Measurements from ENCODE around the gene SCAMP4.

The SCAMP4 gene

GRCh38 chr19:1959928-1960589 is 54.9 kb downstream of the SCAMP4 start:
- Histone ChIP-seq H3F3A (ENCODE audit: insufficient read depth, low read length) (no peaks in the 10 kb centered on the region), H3K27ac (ENCODE audit: low read depth, low read length, poor library complexity, severe bottlenecking) (no peak overlapping the region), H3K9me2 (ENCODE audit: low read depth, low read length) (no peaks in the 10 kb centered on the region), H3K27me3 (ENCODE audit: insufficient read depth, low read length) (no peaks in the 10 kb centered on the region), H3K36me3 (ENCODE audit: insufficient read depth, low read length) (peaks cover 16% of the 10 kb centered on the region), H3K9ac (ENCODE audit: low read length) (no peak overlapping the region), H4K20me1 (ENCODE audit: insufficient read depth, low read length) (no peaks in the 10 kb centered on the region), H3K4me2 (ENCODE audit: low read length) (no peak overlapping the region; the same call in 1 of the 2 replicates), H3K9me3 (ENCODE audit: low read length) (no peaks in the 10 kb centered on the region), H3K79me2 (ENCODE audit: insufficient read depth, low read length) (no peaks in the 10 kb centered on the region), H3K4me3 (ENCODE audit: low read depth, low read length, poor library complexity, severe bottlenecking) (no peak overlapping the region), H2AFZ (ENCODE audit: low read length) (no peak overlapping the region), H3K4me1 (ENCODE audit: insufficient read depth, low read length, severe bottlenecking) (peaks cover 11% of the 10 kb centered on the region)
- TF ChIP-seq, protein P1, sequence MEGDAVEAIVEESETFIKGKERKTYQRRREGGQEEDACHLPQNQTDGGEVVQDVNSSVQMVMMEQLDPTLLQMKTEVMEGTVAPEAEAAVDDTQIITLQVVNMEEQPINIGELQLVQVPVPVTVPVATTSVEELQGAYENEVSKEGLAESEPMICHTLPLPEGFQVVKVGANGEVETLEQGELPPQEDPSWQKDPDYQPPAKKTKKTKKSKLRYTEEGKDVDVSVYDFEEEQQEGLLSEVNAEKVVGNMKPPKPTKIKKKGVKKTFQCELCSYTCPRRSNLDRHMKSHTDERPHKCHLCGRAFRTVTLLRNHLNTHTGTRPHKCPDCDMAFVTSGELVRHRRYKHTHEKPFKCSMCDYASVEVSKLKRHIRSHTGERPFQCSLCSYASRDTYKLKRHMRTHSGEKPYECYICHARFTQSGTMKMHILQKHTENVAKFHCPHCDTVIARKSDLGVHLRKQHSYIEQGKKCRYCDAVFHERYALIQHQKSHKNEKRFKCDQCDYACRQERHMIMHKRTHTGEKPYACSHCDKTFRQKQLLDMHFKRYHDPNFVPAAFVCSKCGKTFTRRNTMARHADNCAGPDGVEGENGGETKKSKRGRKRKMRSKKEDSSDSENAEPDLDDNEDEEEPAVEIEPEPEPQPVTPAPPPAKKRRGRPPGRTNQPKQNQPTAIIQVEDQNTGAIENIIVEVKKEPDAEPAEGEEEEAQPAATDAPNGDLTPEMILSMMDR (IDR thresholded peaks at IDR 0.05; ENCODE audit: low read length): no peak
- TF ChIP-seq EZH2 (IDR thresholded peaks at IDR 0.05; ENCODE audit: borderline replicate concordance, low read length): no peak

DNA sequence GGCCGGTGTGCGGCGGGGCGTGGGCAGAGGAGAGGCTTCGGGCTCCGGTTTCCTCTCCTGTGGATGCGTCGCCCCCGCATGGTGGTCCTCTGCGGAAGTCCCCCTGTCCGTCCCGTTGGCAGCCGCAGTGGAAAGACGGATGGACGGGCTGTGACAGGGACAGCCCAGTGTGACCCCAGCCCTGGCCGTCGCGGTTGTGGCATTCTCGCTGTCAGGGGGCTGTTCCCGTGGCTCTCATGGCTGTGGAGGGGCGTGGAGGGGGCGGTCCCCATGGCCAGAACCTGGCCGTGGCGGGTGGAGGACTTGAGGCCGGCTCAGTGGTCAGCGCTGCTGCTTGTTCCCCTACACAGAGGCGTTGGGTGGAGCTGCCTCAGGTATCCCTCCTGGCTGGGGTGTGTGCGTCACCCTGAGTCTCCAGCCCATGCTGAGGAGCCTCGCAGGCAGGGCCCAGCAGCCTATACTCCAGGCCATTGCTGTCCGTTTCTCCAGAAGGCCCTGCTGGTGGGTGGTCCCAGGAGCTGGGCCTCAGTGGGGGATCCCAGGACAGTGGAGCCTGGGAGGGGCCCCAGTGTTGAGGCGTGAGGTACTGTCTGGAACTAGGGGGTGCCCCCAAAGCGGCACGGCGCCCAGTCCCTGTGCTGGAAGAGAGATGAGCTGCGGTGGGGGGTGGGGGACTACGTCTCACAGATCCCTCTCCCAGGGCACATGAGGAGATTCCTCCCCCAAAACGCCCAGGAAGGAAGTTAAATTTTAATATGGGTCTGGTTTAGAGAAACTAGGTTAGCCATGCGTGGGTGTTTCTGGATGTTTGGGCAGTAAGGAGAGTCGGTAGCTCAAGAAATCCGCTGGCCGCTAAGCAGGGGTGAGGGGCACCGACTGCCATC is 56.0 kb downstream of the SCAMP4 start:
- no peaks in the 10 kb centered on the region for H4K20me1 ChIP-seq (ENCODE audit: insufficient read depth, low read length)
- H3K4me3 ChIP-seq (ENCODE audit: low read depth, low read length, poor library complexity, severe bottlenecking): no peak overlapping the region
- peaks cover 11% of the 10 kb centered on the region for H3K4me1 ChIP-seq (ENCODE audit: insufficient read depth, low read length, severe bottlenecking)
- H3K9me2 ChIP-seq (ENCODE audit: low read depth, low read length): no peaks in the 10 kb centered on the region
- H2AFZ ChIP-seq (ENCODE audit: low read length): no peak overlapping the region
- peaks cover 16% of the 10 kb centered on the region for H3K36me3 ChIP-seq (ENCODE audit: insufficient read depth, low read length)
- H3K9me3 ChIP-seq (ENCODE audit: low read length): no peaks in the 10 kb centered on the region
- H3K27me3 ChIP-seq (ENCODE audit: insufficient read depth, low read length): no peaks in the 10 kb centered on the region
- H3K27ac ChIP-seq (ENCODE audit: low read depth, low read length, poor library complexity, severe bottlenecking): no peak overlapping the region
- no peaks in the 10 kb centered on the region for H3K79me2 ChIP-seq (ENCODE audit: insufficient read depth, low read length)
- no peak overlapping the region for H3K9ac ChIP-seq (ENCODE audit: low read length)
- no peak for TF ChIP-seq EZH2 (IDR thresholded peaks at IDR 0.05; ENCODE audit: borderline replicate concordance, low read length)
- TF ChIP-seq, protein P1 (IDR thresholded peaks at IDR 0.05; ENCODE audit: low read length): no peak
- H3K4me2 ChIP-seq (ENCODE audit: low read length): no peak overlapping the region
- H3F3A ChIP-seq (ENCODE audit: insufficient read depth, low read length): no peaks in the 10 kb centered on the region

GRCh38 chr19:1962674-1963073 is 57.5 kb downstream of the SCAMP4 start:
- peaks cover 16% of the 10 kb centered on the region for H3K36me3 ChIP-seq (ENCODE audit: insufficient read depth, low read length)
- H3K27me3 ChIP-seq (ENCODE audit: insufficient read depth, low read length): no peaks in the 10 kb centered on the region
- H2AFZ ChIP-seq (ENCODE audit: low read length): no peak overlapping the region
- H3K4me2 ChIP-seq (ENCODE audit: low read length): no peak overlapping the region
- H3K27ac ChIP-seq (ENCODE audit: low read depth, low read length, poor library complexity, severe bottlenecking): no peak overlapping the region
- H4K20me1 ChIP-seq (ENCODE audit: insufficient read depth, low read length): no peaks in the 10 kb centered on the region
- H3K9me3 ChIP-seq (ENCODE audit: low read length): no peaks in the 10 kb centered on the region
- no peak overlapping the region for H3K9ac ChIP-seq (ENCODE audit: low read length)
- TF ChIP-seq EZH2 (IDR thresholded peaks at IDR 0.05; ENCODE audit: borderline replicate concordance, low read length): no peak
- TF ChIP-seq, protein P1 (IDR thresholded peaks at IDR 0.05; ENCODE audit: low read length): no peak
- no peaks in the 10 kb centered on the region for H3K79me2 ChIP-seq (ENCODE audit: insufficient read depth, low read length)
- H3K4me3 ChIP-seq (ENCODE audit: low read depth, low read length, poor library complexity, severe bottlenecking): no peak overlapping the region
- no peaks in the 10 kb centered on the region for H3F3A ChIP-seq (ENCODE audit: insufficient read depth, low read length)
- no peaks in the 10 kb centered on the region for H3K9me2 ChIP-seq (ENCODE audit: low read depth, low read length)
- peaks cover 11% of the 10 kb centered on the region for H3K4me1 ChIP-seq (ENCODE audit: insufficient read depth, low read length, severe bottlenecking)

Data from OCI-LY1 (cell line).